ENCODE results near the gene TAF11L6.
"Not testable (repeated sequence)": the region's sequence is repeated elsewhere in the genome, so short reads cannot be mapped to it uniquely, and the experiment has no call there.

TAF11L6 gene

GRCh38 chr5:17528369-17528768 lies at the start of gene TAF11L6:
TSS of gene TAF11L6 (plus strand) at chr5:17528669.
- DNase-seq (ENCODE audit: extremely low read depth in 1 of 2, low read depth in 1 of 2): not testable (repeated sequence)

GRCh38 chr5:17481378-17481777 lies 47.1 kb upstream of the TAF11L6 start:
- DNase-seq (ENCODE audit: extremely low read depth in 1 of 2, low read depth in 1 of 2): no peak

GRCh38 chr5:17482790-17483189 lies 45.7 kb upstream of the TAF11L6 start:
- DNase-seq (ENCODE audit: extremely low read depth in 1 of 2, low read depth in 1 of 2): no peak

- not testable (repeated sequence) for DNase-seq (ENCODE audit: extremely low read depth in 1 of 2, low read depth in 1 of 2)
These were observed 41.9 kb upstream of the TAF11L6 start for GRCh38 chr5:17486464-17487173.

GRCh38 chr5:17487174-17487512 lies 41.3 kb upstream of the TAF11L6 start:
- DNase-seq (ENCODE audit: extremely low read depth in 1 of 2, low read depth in 1 of 2): no peak

- DNase-seq (ENCODE audit: extremely low read depth in 1 of 2, low read depth in 1 of 2): not testable (repeated sequence)
These were observed 37.2 kb upstream of the TAF11L6 start for GRCh38 chr5:17491257-17491656.

DNA sequence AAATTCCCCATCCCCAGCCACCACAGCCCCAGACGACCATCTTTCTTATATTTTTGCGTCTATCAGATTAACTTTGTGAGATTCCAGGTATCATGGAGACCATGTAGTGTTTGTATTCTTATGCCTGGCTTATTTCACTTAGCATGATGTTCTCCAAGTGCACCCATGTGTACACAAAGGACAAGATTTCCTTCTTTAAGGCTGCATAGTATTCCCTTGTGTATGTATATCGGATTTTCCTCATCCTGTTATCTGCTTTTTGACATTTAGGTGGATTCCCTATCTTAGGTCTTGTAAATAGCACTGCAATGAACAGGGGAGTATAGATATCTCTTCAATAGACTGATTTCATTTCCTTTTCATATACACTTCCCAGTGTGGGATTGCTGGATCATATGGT lies 35.7 kb upstream of the TAF11L6 start:
- DNase-seq (ENCODE audit: extremely low read depth in 1 of 2, low read depth in 1 of 2): no peak

GRCh38 chr5:17497446-17497845 lies 31.0 kb upstream of the TAF11L6 start:
- DNase-seq (ENCODE audit: extremely low read depth in 1 of 2, low read depth in 1 of 2): no peak

- DNase-seq (ENCODE audit: extremely low read depth in 1 of 2, low read depth in 1 of 2): not testable (repeated sequence)
These were observed 30.5 kb upstream of the TAF11L6 start, which contains the start of gene TAF11L2 for GRCh38 chr5:17497931-17498330. TSS of gene TAF11L2 (plus strand) at chr5:17498231.

DNA sequence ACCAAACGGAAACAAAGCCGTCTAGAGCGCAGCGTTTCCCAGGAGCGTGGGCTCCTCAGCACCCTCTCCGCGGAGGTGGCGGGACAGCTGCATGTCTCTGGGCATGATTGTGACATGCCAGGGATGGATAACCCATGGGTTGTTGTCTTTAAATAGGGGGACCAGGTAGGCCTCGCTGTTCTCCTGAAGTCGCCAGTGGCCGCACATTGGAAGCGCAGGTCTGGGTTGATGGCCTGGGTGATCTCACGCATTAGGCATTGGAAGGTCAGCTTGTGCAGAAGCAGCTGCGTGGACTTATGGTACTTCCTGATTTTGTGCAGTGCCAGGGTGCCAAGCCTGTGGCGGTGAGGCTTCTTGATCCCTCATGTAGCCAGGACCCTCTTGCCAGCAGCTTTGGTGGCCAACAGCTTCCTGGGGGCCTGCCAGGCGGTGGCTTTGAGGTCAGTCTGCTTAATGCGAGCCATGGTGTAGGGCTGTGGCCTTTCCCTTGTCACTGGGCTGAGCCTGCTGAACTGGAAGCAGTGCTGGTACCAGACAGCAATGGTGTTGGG lies 16.6 kb upstream of the TAF11L6 start:
- DNase-seq (ENCODE audit: extremely low read depth in 1 of 2, low read depth in 1 of 2): no peak

- not testable (repeated sequence) for DNase-seq (ENCODE audit: extremely low read depth in 1 of 2, low read depth in 1 of 2)
These were observed 10.9 kb upstream of the TAF11L6 start for GRCh38 chr5:17517526-17517925.

- DNase-seq (ENCODE audit: extremely low read depth in 1 of 2, low read depth in 1 of 2): not testable (repeated sequence)
These were observed 10.4 kb upstream of the TAF11L6 start, which contains the start of gene TAF11L3 for GRCh38 chr5:17518067-17518466. TSS of gene TAF11L3 (plus strand) at chr5:17518367.

DNA sequence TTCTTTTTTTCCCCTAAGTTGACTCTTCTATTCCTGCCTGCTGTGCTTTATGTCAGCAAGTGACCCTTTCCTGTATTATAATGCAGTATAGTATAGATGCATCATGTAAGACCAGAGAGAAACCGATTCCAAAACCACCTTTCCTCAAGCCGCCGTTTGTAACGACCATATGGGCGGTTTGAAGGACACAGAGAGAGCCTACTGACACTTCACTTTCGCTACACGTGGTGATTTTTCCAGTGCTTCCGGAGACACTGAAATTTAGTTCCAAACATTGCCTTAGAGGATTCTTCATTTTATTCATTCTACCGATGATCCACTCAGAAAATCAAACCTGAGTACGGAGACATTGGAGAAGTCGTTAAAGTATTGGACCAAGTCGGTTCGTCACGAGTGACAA lies 9.0 kb upstream of the TAF11L6 start:
- not testable (repeated sequence) for DNase-seq (ENCODE audit: extremely low read depth in 1 of 2, low read depth in 1 of 2)

DNA sequence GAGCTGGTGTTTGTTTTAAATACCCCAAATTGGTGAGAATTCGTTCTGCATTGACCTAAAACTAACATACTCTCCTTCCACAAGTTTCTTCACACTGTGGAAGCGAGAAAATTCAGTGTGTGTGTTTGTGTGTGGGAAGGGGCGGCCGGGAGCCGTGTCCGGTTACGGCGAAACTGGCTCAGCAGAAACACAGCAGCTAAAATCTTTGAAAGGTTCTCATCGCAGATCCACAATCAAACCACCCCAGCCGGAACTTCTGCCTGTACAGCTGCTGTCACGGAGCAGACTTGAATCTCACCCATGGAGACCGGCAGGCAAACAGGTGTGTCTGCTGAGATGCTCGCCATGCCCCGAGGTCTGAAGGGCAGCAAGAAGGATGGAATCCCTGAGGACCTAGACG lies 7.0 kb upstream of the TAF11L6 start, which contains the start of gene TAF11L4:
Gene TAF11L4, plus strand, starts transcription at position 301 of the 400 bp plus-strand sequence.
- not testable (repeated sequence) for DNase-seq (ENCODE audit: extremely low read depth in 1 of 2, low read depth in 1 of 2)

GRCh38 chr5:17524935-17525334 lies 3.5 kb upstream of the TAF11L6 start, which contains the start of gene TAF11L5:
TSS of gene TAF11L5 (plus strand) at chr5:17525235.
- DNase-seq (ENCODE audit: extremely low read depth in 1 of 2, low read depth in 1 of 2): not testable (repeated sequence)

GRCh38 chr5:17526504-17526903 lies 2.0 kb upstream of the TAF11L6 start:
- DNase-seq (ENCODE audit: extremely low read depth in 1 of 2, low read depth in 1 of 2): not testable (repeated sequence)

Data from activated CD8-positive, alpha-beta memory T cell treated with anti-CD3 and anti-CD28 coated beads for 1 hour (primary cell).